Thyroid gland (tissue), 4 donors: ENCODE measurements around the gene ZSWIM5. TPM values are rescaled to one million over a fixed set of nuclear protein-coding genes. Genes with fewer than 3 reads are reported as not detected.

Source experiments
- DNase-seq, 2 donors: peaks; one replicate each; pipeline ENCODE4 v3.0.0-alpha.2; 2019
- H3K27ac ChIP-seq, 3 donors: fragments of 200-600 bp; sonication (generic); 1 replicate in 2 of 3; 2 replicates in 1 of 3; pipeline ENCODE4 v1.5.1; 2016 to 2019; ENCODE audit warnings: mild to moderate bottlenecking in 1 of 3, moderate library complexity in 1 of 3
- H3K27me3 ChIP-seq: fragments of 200-600 bp; sonication (generic); one replicate; pipeline ENCODE4 v1.5.1; 2019
- H3K36me3 ChIP-seq, 2 donors: fragments of 200-600 bp; sonication (generic); one replicate each; pipeline ENCODE4 v1.5.1; 2016 to 2019
- H3K4me1 ChIP-seq, 2 donors: fragments of 200-600 bp; sonication (generic); one replicate each; pipeline ENCODE4 v1.5.1; 2017 to 2019
- H3K4me3 ChIP-seq, 3 donors: fragments of 200-600 bp; sonication (generic); replicated peaks in 1 of 3; 1 replicate in 2 of 3; 2 replicates in 1 of 3; pipeline ENCODE4 v1.5.1; 2016; ENCODE audit warnings: mild to moderate bottlenecking in 1 of 3
- H3K9me3 ChIP-seq: fragments of 200-600 bp; sonication (generic); one replicate; pipeline ENCODE4 v1.5.1; 2017
- POLR2A ChIP-seq, 2 donors: fragments of 450-650 bp; IDR thresholded peaks; one replicate each; pipeline ENCODE4 v1.6.1; 2017; ENCODE audit warnings: antibody characterized with exemption in 2 of 2, mild to moderate bottlenecking in 2 of 2, moderate library complexity in 1 of 2
- WGBS, 2 donors: methylation state at CpG; one replicate each; pipeline ENCODE4 v1.1.5; 2017; 5-methylcytosine and 5-hydroxymethylcytosine counted together
- intact Hi-C: fragments of 100-400 bp; cut with DNase I; formaldehyde crosslinking; loops from one replicate; pipeline ENCODE4 v1.15.1; 2023
- total RNA-seq, 4 donors: library from RNA; depleted of rRNA; stranded (reverse); fragments of >200 nt; gene quantifications; one replicate each; pipeline ENCODE4 v1.2.3, GENCODE V29; 2016
- TF ChIP-seq, protein P1 (sequence below), 6 experiments: fragments of 200-600 bp in 3 of 6; fragments of 450-650 bp in 3 of 6; sonication (generic) in 3 of 6; IDR thresholded peaks; one replicate each; pipeline ENCODE4 v1.5.1; 2016 to 2019; ENCODE audit warnings: antibody characterized with exemption in 6 of 6, mild to moderate bottlenecking in 2 of 6, inconsistent platforms in 1 of 6, moderate library complexity in 1 of 6

The ZSWIM5 gene
- total RNA-seq, 4 donors from 2014 or later: 6.3 to 15.4 (median 12.5) TPM

DNA sequence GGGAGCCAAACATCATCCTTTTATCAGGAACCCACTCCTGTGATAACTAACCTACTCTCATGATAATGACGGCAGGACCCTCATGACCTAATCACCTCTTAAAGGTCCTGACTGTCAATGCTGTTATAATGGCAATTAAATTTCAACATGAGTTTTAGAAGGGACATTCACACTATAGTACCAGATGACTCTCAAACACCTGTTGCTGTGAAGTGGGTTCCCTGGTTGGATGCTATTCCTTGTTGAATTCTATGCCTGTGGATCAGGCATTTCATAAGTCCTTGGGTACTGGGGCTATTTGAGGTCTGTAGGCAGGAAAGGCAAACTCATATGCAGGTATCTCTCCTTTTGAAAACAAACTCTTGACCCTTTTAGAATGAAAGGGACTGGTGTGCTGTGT lies 7.5 kb upstream of the ZSWIM5 start:
- H3K36me3 ChIP-seq: no peaks in the 10 kb centered on the region
- H3K4me1 ChIP-seq: no peaks in the 10 kb centered on the region
- intact Hi-C loops: no loop called here
- no peak for TF ChIP-seq POLR2A (IDR thresholded peaks at IDR 0.05)
- TF ChIP-seq, protein P1, sequence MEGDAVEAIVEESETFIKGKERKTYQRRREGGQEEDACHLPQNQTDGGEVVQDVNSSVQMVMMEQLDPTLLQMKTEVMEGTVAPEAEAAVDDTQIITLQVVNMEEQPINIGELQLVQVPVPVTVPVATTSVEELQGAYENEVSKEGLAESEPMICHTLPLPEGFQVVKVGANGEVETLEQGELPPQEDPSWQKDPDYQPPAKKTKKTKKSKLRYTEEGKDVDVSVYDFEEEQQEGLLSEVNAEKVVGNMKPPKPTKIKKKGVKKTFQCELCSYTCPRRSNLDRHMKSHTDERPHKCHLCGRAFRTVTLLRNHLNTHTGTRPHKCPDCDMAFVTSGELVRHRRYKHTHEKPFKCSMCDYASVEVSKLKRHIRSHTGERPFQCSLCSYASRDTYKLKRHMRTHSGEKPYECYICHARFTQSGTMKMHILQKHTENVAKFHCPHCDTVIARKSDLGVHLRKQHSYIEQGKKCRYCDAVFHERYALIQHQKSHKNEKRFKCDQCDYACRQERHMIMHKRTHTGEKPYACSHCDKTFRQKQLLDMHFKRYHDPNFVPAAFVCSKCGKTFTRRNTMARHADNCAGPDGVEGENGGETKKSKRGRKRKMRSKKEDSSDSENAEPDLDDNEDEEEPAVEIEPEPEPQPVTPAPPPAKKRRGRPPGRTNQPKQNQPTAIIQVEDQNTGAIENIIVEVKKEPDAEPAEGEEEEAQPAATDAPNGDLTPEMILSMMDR (IDR thresholded peaks at IDR 0.05): no peak
- H3K4me3 ChIP-seq: no peak overlapping the region
- no peak for DNase-seq
- WGBS, 2 donors: 93 to 100% methylated on average over 1 of the region's 1 CpG
- H3K9me3 ChIP-seq: no peaks in the 10 kb centered on the region
- no peak overlapping the region for H3K27ac ChIP-seq
- no peaks in the 10 kb centered on the region for H3K27me3 ChIP-seq

DNA sequence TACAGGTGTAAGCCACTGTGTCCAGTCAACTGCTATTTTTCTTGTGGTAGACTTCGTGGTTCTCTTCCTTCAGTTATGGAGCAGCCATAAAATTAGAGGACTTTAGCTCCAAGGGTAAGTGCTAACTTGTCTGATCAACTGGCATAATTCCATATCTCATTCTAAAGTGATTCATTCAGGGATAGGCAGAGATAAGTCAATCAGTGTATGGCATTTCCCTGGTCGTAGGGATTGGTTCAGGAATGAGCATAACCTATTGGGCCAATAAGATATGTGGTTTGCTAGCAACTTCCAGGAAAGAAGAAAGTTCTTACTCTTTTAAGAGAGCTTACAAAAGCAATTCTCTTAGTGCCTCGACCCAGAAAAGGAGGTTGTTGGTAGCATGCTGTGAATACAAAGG lies 4.7 kb upstream of the ZSWIM5 start:
- Histone ChIP-seq H3K4me3 (no peak overlapping the region), H3K36me3 (no peaks in the 10 kb centered on the region), H3K4me1 (peaks cover 0 to 6% of the 10 kb centered on the region in 2 donors), H3K27me3 (no peaks in the 10 kb centered on the region), H3K9me3 (no peaks in the 10 kb centered on the region), H3K27ac (no peak overlapping the region)
- intact Hi-C loops: no loop called here
- 76 to 83% methylated on average over 3 of the region's 3 CpGs for WGBS, 2 donors
- DNase-seq: no peak
- TF ChIP-seq, protein P1 (IDR thresholded peaks at IDR 0.05): no peak
- TF ChIP-seq POLR2A (IDR thresholded peaks at IDR 0.05): no peak

DNA sequence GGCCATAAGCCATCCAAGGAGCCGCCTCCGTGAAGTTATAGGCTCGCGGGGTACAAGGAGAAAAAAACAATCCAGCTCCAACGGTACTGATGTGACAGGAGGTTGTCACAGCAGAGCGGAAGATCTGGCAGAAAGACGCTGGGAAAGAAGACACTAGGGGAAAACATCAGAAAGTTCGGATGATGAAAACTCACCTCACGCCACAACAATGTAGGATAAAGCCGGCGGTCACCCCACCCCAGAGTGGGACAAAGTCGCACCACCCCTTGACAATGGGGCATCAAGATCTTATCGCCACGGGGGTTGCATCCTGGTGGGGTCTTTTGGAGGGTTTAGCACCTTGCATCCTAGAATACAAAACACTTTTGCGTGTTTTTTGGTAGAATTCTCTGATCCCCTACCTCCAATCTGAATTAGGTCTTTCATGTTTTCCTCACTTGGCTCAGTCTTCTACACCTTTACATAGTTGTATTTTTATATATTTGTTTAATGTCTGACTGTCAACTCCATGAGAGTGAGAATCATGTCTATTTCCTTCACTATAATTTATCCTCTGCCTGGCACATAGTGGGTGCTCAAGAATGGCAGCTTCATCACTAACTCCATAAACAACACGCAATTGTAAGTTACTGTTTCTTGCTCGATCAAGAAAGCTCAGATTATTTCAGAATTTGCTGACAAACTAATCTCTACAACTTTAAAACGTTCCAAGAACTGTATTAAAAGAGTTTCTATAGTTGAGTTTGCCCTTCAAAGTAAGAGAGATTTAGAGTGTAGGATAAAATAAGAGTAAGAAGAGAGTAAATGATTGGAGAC lies 611 bp upstream of the ZSWIM5 start:
- intact Hi-C loops: loop anchor here (10.0 kb wide), 1 partner anchor 192 kb away; the partner anchor contains the start of genes HECTD3 and UROD
- no peaks in the 10 kb centered on the region for H3K36me3 ChIP-seq
- H3K27me3 ChIP-seq: no peaks in the 10 kb centered on the region
- whole genome bisulfite sequencing, 2 donors: 9 to 10% methylated on average over 18 of the region's 18 CpGs
- peaks cover 0 to 6% of the 10 kb centered on the region in 2 donors for H3K4me1 ChIP-seq
- H3K27ac ChIP-seq: peak overlapping the region; percentile 70 to 93 (median 80)
- H3K4me3 ChIP-seq: peak overlapping the region in 2 of 3 donors; percentile 47 to 90
- TF ChIP-seq, protein P1 (IDR thresholded peaks at IDR 0.05): no peak
- no peak for TF ChIP-seq POLR2A (IDR thresholded peaks at IDR 0.05)
- no peaks in the 10 kb centered on the region for H3K9me3 ChIP-seq
- no peak for DNase-seq

DNA sequence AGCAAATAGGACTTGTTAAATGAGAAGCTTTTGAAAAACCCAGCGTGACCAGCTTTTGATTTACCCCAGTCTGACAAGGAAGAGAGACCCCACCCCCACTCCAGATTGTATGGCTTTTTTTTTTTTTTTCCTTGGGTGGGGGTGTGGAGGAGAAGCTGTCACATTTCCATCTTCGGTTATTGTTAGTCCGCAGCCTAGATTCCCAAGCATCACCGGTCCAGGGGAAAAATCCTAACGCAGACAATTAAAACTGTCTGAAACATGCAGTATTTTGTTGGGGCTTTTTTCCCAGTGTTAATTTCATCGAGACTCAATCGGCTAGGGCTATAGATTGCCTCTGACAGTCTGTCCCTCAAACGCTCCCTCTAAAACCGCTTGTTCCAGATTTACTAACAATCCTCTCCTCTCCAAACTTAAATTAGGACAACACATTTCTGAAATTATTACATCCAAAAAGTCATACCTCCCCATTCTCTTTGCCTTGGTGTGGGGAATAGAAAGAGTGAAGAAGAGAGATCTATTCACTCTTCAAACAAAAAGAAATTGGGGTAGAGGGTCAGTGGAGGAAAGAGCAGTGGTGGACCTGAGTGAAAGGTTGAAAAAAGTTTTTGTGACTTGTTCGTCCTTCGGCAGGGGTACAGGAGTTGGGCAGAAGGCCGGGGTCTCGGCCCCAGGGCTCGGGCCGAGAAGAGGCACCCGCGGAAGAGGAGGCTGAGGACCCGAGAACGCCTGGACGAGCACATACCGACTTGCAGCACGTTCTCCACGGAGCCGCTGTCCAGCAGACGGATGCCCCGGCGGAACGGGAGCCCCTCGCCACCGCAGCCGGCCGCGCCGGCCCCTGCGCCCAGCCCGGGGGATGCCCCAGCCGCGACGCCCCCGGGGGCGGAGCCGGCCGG lies 1.1 kb downstream of the ZSWIM5 start:
- intact Hi-C loops: loop anchor here (10.0 kb wide), 1 partner anchor 190 kb away; the partner anchor contains the start of genes HECTD3 and UROD

More for the DNA sequence above, 1.1 kb downstream of the ZSWIM5 start:
- peak; percentile 64 to 65 for DNase-seq
- Histone ChIP-seq H3K9me3 (no peaks in the 10 kb centered on the region), H3K4me3 (peak overlapping the region in 2 of 3 donors; percentile 58 to 90), H3K27ac (peak overlapping the region; percentile 50 to 65 (median 52)), H3K4me1 (peaks cover 0 to 6% of the 10 kb centered on the region in 2 donors), H3K27me3 (no peaks in the 10 kb centered on the region), H3K36me3 (no peaks in the 10 kb centered on the region)
- no peak for TF ChIP-seq POLR2A (IDR thresholded peaks at IDR 0.05)
- TF ChIP-seq, protein P1 (IDR thresholded peaks at IDR 0.05): no peak
- WGBS, 2 donors: 2% methylated on average over 20 to 27 of the region's 43 CpGs
